Gastroesophageal sphincter (tissue), 4 donors: ENCODE measurements around the gene SCYGR8. TPM values are rescaled to one million over a fixed set of nuclear protein-coding genes. Genes with fewer than 3 reads are reported as not detected.

Experiments used
- ATAC-seq: fragments of 150-250 bp; one replicate; pipeline ENCODE4 v1.9.1; 2016; ENCODE audit warnings: mild to moderate bottlenecking, moderate library complexity
- H3K27ac ChIP-seq, 4 donors: fragments of 200-600 bp; sonication (generic) in 3 of 4; 1 replicate in 3 of 4; 2 replicates in 1 of 4; pipeline ENCODE4 v1.5.1; 2016 to 2019
- H3K27me3 ChIP-seq: fragments of 200-600 bp; sonication (generic); one replicate; pipeline ENCODE4 v1.5.1; 2019
- H3K36me3 ChIP-seq, 2 donors: fragments of 200-600 bp; sonication (generic); one replicate each; pipeline ENCODE4 v1.5.1; 2019; ENCODE audit warnings: control low read depth in 1 of 2
- H3K4me1 ChIP-seq, 3 donors: fragments of 200-600 bp; sonication (generic); 1 replicate in 2 of 3; 2 replicates in 1 of 3; pipeline ENCODE4 v1.5.1; 2016 to 2019; ENCODE audit warnings: control low read depth in 2 of 3
- H3K4me3 ChIP-seq, 2 donors: fragments of 200-600 bp; sonication (generic); one replicate each; pipeline ENCODE4 v1.5.1; 2019; ENCODE audit warnings: mild to moderate bottlenecking in 1 of 2, moderate library complexity in 1 of 2
- H3K9me3 ChIP-seq, 3 donors: fragments of 200-600 bp; sonication (generic); one replicate each; pipeline ENCODE4 v1.5.1; 2017 to 2019; ENCODE audit warnings: control low read depth in 2 of 3
- EP300 ChIP-seq: sonication (generic); formaldehyde crosslinking; IDR thresholded peaks from one replicate; pipeline ENCODE4 v1.6.1; 2017; ENCODE audit warnings: antibody characterized with exemption, mild to moderate bottlenecking
- POLR2A ChIP-seq, 2 donors: fragments of 450-650 bp; IDR thresholded peaks; one replicate each; pipeline ENCODE4 v1.6.1; 2017; ENCODE audit warnings: antibody characterized with exemption in 2 of 2, mild to moderate bottlenecking in 2 of 2, moderate library complexity in 1 of 2
- POLR2AphosphoS5 ChIP-seq: sonication (generic); formaldehyde crosslinking; IDR thresholded peaks from one replicate; pipeline ENCODE4 v1.6.1; 2017; ENCODE audit warnings: antibody characterized with exemption
- WGBS, 2 donors: methylation state at CpG; one replicate each; pipeline ENCODE4 v1.1.5; 2018; ENCODE audit warnings: low coverage in 1 of 2; 5-methylcytosine and 5-hydroxymethylcytosine counted together
- total RNA-seq, 4 donors: library from RNA; depleted of rRNA; stranded (reverse); fragments of >200 nt; gene quantifications; one replicate each; pipeline ENCODE4 v1.1.0, GENCODE V29; 2016
- TF ChIP-seq, protein P1 (sequence below), 4 experiments: fragments of 200-600 bp in 2 of 4; fragments of 450-650 bp in 2 of 4; sonication (generic) in 1 of 4; IDR thresholded peaks; one replicate each; pipeline ENCODE4 v1.5.1; 2017 to 2019; ENCODE audit warnings: antibody characterized with exemption in 4 of 4, mild to moderate bottlenecking in 2 of 4, moderate library complexity in 2 of 4

SCYGR8 gene
- total RNA-seq, 4 donors from 2014 or later: not detected

DNA sequence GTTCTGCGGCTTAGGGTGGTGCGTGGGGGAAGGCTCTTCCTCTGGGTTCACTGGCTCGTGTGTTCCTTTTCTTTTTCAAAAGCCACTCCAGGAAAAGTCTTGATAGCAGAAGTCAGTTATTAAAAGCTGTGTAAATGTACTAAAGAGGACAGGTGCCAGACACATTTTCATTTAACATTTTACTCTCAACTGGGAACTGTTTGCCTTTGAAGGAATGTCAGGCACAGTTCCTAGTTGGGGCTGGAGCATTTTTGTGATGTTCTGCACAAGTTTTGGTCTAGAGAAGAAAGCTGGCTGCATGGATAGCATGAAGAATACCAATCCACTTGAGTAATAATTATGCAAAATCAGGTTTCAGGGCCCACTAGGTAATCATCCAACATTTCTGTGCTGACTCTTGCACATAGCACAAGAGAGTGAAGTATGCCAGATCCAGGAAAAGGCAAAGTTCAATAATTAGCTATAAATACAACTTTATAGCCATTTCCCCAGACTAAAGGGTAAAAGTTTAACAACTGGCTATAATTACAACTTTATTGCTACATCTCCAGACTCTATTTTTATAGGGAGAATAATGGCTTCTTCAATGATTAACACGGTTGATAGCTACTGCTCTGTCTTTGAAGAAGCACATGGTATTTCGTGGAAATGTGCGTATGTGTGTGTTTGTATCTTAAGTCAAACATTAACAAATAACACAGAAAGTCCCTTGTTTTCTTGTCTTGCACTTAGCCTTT, 16.2 kb downstream of the SCYGR8 start:
- Histone ChIP-seq H3K4me1 (peaks cover 0 to 8% (median 0%) of the 10 kb centered on the region in 3 donors), H3K9me3 (no peaks in the 10 kb centered on the region), H3K4me3 (no peak overlapping the region), H3K36me3 (no peaks in the 10 kb centered on the region), H3K27me3 (no peaks in the 10 kb centered on the region), H3K27ac (no peak overlapping the region)
- no peak for ATAC-seq
- 62 to 80% methylated on average over 4 to 6 of the region's 6 CpGs for WGBS, 2 donors
- TF ChIP-seq, protein P1, sequence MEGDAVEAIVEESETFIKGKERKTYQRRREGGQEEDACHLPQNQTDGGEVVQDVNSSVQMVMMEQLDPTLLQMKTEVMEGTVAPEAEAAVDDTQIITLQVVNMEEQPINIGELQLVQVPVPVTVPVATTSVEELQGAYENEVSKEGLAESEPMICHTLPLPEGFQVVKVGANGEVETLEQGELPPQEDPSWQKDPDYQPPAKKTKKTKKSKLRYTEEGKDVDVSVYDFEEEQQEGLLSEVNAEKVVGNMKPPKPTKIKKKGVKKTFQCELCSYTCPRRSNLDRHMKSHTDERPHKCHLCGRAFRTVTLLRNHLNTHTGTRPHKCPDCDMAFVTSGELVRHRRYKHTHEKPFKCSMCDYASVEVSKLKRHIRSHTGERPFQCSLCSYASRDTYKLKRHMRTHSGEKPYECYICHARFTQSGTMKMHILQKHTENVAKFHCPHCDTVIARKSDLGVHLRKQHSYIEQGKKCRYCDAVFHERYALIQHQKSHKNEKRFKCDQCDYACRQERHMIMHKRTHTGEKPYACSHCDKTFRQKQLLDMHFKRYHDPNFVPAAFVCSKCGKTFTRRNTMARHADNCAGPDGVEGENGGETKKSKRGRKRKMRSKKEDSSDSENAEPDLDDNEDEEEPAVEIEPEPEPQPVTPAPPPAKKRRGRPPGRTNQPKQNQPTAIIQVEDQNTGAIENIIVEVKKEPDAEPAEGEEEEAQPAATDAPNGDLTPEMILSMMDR (IDR thresholded peaks at IDR 0.05): no peak
- no peak for TF ChIP-seq POLR2A (IDR thresholded peaks at IDR 0.05)
- TF ChIP-seq EP300: no peak
- no peak for TF ChIP-seq POLR2AphosphoS5

DNA sequence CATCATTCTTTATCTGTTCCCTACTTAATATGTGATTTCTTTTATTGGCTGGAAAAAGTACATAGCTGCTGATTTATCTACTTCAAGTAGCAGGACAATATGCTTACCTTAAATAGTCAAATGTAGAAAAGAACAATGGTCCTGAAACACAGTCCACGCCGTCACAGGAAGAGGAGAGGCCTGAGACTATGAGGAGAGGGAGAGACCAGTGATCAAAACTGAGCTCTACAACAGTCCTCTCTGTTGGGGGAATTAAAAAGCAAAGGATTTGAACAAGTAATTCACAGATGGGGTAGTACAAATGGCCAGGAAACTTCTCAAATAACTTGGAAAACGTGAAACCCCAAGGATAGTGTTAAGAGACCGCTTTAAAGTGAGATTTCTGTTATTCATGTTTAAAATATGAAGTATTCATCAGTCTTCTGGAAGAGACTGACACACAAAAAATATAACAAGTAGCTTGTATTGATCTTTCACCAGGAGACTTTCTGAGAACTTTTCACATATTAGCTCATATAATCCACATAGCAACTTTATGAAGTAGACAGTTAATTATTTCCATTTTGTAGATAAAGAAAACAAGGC, 20.2 kb downstream of the SCYGR8 start:
- no peak overlapping the region for H3K4me3 ChIP-seq
- peaks cover 0 to 8% (median 0%) of the 10 kb centered on the region in 3 donors for H3K4me1 ChIP-seq
- no peak overlapping the region for H3K27ac ChIP-seq
- no peaks in the 10 kb centered on the region for H3K36me3 ChIP-seq
- TF ChIP-seq POLR2A (IDR thresholded peaks at IDR 0.05) (no peak), POLR2AphosphoS5 (no peak), EP300 (no peak)
- TF ChIP-seq, protein P1 (IDR thresholded peaks at IDR 0.05): no peak
- no peaks in the 10 kb centered on the region for H3K27me3 ChIP-seq
- no peak for ATAC-seq
- H3K9me3 ChIP-seq: no peaks in the 10 kb centered on the region
- WGBS, 2 donors: 41 to 68% methylated on average over 4 of the region's 4 CpGs

DNA sequence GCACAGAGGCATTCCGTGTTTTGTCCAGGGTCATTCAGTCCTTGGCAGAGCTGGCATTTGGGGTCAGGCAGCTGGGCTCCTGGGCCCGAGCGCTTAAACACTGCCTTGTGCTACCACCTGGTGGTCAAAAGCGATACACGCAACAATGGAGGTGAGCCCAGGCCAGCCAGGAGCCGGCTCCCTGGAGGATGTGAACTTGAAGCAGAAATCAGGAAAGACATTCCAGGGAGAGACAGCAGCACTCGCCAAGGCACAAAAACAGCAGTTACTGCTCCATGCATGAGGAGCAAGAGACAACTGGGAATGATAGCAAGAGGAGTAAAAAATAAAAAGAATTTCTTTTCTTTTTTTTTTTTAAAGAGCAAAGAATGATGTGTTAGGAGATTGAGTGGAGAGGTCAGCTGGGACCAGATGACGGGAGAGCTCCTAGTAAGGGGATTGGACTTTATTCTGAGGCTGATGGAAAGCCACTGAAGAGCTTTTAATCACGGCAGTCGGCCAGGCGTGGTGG, 20.7 kb downstream of the SCYGR8 start:
- no peak for TF ChIP-seq POLR2A (IDR thresholded peaks at IDR 0.05)
- TF ChIP-seq, protein P1 (IDR thresholded peaks at IDR 0.05): peak in 3 of 4 experiments; percentile 81 to 89 (median 84)
- no peak for TF ChIP-seq EP300
- TF ChIP-seq POLR2AphosphoS5: peak; percentile 21
- Histone ChIP-seq H3K4me1 (peaks cover 0 to 8% (median 0%) of the 10 kb centered on the region in 3 donors), H3K9me3 (no peaks in the 10 kb centered on the region), H3K4me3 (no peak overlapping the region), H3K27ac (no peak overlapping the region), H3K36me3 (no peaks in the 10 kb centered on the region), H3K27me3 (no peaks in the 10 kb centered on the region)
- peak; percentile 92 for ATAC-seq
- WGBS, 2 donors: 8 to 22% methylated on average over 7 to 9 of the region's 11 CpGs

DNA sequence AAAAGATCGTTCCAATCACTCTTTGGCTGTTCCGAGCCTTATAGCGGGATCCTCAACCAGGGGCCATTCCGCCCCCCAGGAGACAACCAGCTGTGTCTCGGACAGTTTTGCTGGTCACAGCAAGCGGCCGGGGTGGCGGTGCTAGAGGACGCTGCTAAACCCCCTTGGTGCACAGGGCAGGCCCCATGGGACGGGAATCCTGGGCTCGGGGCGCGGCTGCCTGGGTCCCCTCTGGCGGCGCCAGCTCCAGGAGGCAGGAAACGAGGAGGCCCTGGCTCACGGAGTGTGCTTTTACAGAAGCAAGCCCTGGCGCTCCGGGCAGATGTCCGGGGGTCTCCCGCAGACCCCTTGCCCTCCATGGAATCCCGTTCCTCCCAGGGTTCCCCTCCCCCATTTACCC, 22.1 kb downstream of the SCYGR8 start:
- H3K9me3 ChIP-seq: no peaks in the 10 kb centered on the region

More for the DNA sequence above, 22.1 kb downstream of the SCYGR8 start:
- ATAC-seq: no peak
- Histone ChIP-seq H3K4me1 (peaks cover 0 to 8% (median 0%) of the 10 kb centered on the region in 3 donors), H3K27me3 (no peaks in the 10 kb centered on the region), H3K36me3 (no peaks in the 10 kb centered on the region), H3K4me3 (no peak overlapping the region), H3K27ac (no peak overlapping the region)
- TF ChIP-seq POLR2AphosphoS5 (no peak), EP300 (no peak), POLR2A (IDR thresholded peaks at IDR 0.05) (no peak)
- TF ChIP-seq, protein P1 (IDR thresholded peaks at IDR 0.05): no peak
- WGBS, 2 donors: 92% methylated on average over 3 of the region's 22 CpGs; no CpG with 5 or more reads in 1 of the 2 donors
